Measurements from ENCODE around the gene PCDH12. TPM values are rescaled to one million over a fixed set of nuclear protein-coding genes. Genes with fewer than 3 reads are reported as not detected.

The PCDH12 gene
- total RNA-seq, 1 experiment from 2014 or later = not detected

- DNase-seq (ENCODE audit: low read depth, low spot score) = peak; percentile 89
- in situ Hi-C loops (cut with HindIII; ENCODE audit: low pct_unique_long_range_greater_than_20kb, low sequenced_read_pairs) = no loop called here
Measured at GRCh38 chr5:141969783-141970771, 12.1 kb upstream of the PCDH12 start.

DNA sequence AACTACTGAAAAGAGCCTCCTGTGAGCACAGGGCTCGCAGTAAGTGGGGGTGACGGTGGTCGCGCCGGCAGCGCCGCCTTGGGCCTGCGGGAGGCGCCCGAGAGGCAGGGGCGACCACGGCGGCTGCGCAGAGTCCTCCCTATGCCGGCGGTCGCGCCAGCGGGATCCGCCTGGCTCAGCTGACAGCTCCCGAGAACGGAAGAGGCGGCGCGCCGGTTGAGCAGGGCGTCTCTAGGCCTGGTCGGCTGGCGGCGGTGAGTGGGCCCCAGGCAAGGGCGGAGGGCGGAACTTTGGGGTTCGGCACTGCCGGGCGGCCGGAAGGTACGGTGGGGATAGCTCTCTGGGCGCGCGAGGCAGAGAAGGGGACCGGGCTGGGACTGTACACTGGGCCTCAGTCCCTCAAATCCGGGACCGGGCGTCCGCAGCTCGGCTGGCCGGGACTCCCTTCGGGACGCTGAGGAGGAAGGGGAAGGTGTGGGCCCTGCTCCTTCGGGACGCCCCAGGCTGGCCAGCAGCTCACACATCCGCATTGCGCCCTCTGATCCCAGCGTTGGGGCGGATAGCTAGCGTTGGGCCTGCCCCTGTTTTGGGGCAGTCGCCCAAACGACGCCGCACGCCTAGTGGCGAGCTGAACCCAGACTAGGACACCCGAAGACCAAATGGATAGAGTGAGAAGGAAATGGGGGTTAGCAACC, 11.1 kb upstream of the PCDH12 start, which contains the start of gene RNF14:
TSS of gene RNF14 (plus strand) at position 192 of the 695 bp plus-strand sequence. CDS start 4,484 bp downstream, outside the sequence.
- peak; percentile 93 for DNase-seq (ENCODE audit: low read depth, low spot score)
- in situ Hi-C loops (cut with HindIII; ENCODE audit: low pct_unique_long_range_greater_than_20kb, low sequenced_read_pairs) = no loop called here

- DNase-seq (ENCODE audit: low read depth, low spot score) = no peak
- in situ Hi-C loops (cut with HindIII; ENCODE audit: low pct_unique_long_range_greater_than_20kb, low sequenced_read_pairs) = no loop called here
Measured at GRCh38 chr5:141966963-141967333, 8.9 kb upstream of the PCDH12 start.

- DNase-seq (ENCODE audit: low read depth, low spot score) = no peak
- in situ Hi-C loops (cut with HindIII; ENCODE audit: low pct_unique_long_range_greater_than_20kb, low sequenced_read_pairs) = no loop called here
Measured at GRCh38 chr5:141966275-141966962, 8.4 kb upstream of the PCDH12 start.

DNA sequence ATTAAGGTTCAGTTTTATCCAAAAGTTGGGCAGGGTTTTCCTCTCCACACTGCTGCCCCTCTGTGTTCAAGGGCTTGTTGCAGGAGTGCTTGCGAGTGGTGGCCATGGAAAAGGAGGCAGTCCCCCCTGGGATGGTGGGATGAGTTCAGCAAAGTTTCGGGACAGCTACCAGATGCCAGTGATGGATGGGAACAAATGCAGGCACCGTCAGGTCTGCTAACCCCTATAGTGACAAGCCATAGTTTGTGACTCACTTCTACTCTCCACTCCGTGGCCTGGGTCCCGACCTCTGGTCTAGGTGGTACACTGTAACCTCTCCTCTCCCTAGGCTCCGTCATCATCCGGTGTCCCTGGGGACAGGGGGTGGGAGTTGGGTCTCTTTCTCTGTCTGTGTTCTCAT, 7.1 kb upstream of the PCDH12 start:
- in situ Hi-C loops (cut with HindIII; ENCODE audit: low pct_unique_long_range_greater_than_20kb, low sequenced_read_pairs) = no loop called here
- DNase-seq (ENCODE audit: low read depth, low spot score) = no peak

- in situ Hi-C loops (cut with HindIII; ENCODE audit: low pct_unique_long_range_greater_than_20kb, low sequenced_read_pairs) = no loop called here
- no peak for DNase-seq (ENCODE audit: low read depth, low spot score)
Measured at GRCh38 chr5:141963701-141964100, 5.7 kb upstream of the PCDH12 start.

DNA sequence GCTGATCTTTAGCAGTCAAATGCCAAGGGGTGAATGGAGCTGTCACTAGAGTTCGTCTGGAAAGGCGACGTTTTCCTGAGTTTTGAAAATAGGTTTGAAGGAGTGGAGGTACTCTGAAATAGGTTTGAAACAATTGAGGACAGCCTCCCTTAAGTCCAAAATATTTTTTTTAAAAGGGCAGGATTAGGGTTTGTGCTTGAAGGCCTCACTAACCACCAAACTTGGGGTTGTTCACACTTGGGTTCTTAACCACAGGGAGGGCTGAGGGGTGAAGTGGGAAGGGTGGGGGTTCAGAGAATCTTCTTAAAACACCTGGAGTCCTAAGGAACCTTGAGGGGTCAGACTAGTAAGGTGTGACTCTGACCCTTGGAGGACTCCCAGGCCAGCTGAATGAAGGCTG, 3.5 kb upstream of the PCDH12 start:
- in situ Hi-C loops (cut with HindIII; ENCODE audit: low pct_unique_long_range_greater_than_20kb, low sequenced_read_pairs) = no loop called here

GRCh38 chr5:141960449-141961323, 2.7 kb upstream of the PCDH12 start:
- peak; percentile 91 for DNase-seq (ENCODE audit: low read depth, low spot score)
- in situ Hi-C loops (cut with HindIII; ENCODE audit: low pct_unique_long_range_greater_than_20kb, low sequenced_read_pairs) = no loop called here

More for the DNA sequence above, 3.5 kb upstream of the PCDH12 start:
- no peak for DNase-seq (ENCODE audit: low read depth, low spot score)

DNA sequence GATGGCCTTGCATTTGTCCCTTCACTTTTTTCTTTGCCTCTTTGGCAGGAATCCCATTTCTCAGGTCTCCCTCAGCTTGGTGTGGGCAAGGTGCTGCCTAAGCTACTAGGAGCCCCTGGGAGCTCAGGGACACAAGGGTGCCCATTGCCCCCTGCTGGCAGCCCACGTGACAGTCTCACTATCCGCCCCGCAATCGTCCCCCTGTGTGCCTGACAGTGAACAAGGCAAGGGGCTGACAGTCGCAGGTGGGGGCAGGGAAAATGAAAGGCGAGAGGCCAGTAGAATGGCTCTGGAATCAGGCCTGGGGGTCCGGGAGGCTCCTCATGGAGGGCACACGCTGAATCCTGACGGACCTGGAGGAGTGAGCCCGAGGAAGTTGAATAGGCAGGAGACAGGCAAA, 2.0 kb upstream of the PCDH12 start:
- DNase-seq (ENCODE audit: low read depth, low spot score) = peak; percentile 32
- in situ Hi-C loops (cut with HindIII; ENCODE audit: low pct_unique_long_range_greater_than_20kb, low sequenced_read_pairs) = no loop called here

GRCh38 chr5:141958546-141959172, 657 bp upstream of the PCDH12 start:
- in situ Hi-C loops (cut with HindIII; ENCODE audit: low pct_unique_long_range_greater_than_20kb, low sequenced_read_pairs) = no loop called here
- DNase-seq (ENCODE audit: low read depth, low spot score) = no peak

DNA sequence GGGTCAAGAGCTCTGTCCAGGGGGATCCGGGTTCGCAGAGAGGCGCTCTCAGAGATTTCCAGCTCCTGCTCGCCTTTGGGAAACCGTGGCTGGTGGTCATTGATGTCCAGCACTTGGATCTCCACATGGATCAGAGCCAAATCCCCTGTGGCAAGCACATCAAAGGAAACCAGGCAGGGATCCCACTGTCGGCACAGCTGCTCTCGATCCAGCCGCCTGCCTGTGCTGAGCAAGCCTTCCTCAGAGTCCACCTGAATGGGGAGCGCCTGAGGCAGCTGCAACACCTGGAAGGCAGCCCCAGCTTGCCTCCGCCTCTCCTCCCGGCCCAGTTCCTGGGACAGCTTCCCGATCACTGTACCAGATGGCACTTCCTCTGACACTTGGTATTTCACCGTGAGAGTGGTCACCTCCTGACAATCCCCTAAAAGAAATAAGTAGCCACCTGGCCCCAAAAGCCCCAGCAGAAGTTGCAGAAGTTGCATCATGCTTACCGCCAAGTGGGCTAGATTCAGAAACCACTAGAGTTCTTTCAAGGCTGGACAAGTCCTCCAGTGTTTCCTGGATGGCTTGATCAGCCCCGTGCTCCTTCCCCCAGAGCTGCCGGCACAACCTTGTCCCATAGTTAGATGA, 520 bp downstream of the PCDH12 start:
- in situ Hi-C loops (cut with HindIII; ENCODE audit: low pct_unique_long_range_greater_than_20kb, low sequenced_read_pairs) = no loop called here
- no peak for DNase-seq (ENCODE audit: low read depth, low spot score)

DNA sequence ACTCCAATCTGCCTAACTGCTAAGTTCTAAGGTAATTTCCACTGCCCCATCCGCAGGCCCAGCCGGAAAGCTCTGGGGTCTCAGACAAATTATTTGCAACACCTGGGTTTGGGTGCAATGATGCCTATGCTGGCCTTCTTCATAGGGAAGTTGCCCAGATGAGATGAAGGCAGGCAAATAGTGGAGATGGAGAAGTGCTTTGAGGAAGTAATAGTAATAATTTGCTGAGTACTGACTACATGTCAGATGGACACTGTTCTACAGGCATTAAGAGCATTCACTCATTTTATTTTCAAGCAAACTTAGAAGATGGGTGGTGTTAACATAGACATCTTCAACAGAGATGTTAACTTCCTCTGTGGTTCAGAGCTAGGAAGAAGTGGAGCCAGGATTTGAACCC, 3.8 kb downstream of the PCDH12 start:
- in situ Hi-C loops (cut with HindIII; ENCODE audit: low pct_unique_long_range_greater_than_20kb, low sequenced_read_pairs) = no loop called here
- DNase-seq (ENCODE audit: low read depth, low spot score) = no peak

GRCh38 chr5:141952020-141952419, 6.0 kb downstream of the PCDH12 start:
- in situ Hi-C loops (cut with HindIII; ENCODE audit: low pct_unique_long_range_greater_than_20kb, low sequenced_read_pairs) = no loop called here
- no peak for DNase-seq (ENCODE audit: low read depth, low spot score)

- DNase-seq (ENCODE audit: low read depth, low spot score) = peak; percentile 51
- in situ Hi-C loops (cut with HindIII; ENCODE audit: low pct_unique_long_range_greater_than_20kb, low sequenced_read_pairs) = no loop called here
Measured at GRCh38 chr5:141951332-141951781, 6.6 kb downstream of the PCDH12 start.

GRCh38 chr5:141950207-141951005, 7.6 kb downstream of the PCDH12 start:
- in situ Hi-C loops (cut with HindIII; ENCODE audit: low pct_unique_long_range_greater_than_20kb, low sequenced_read_pairs) = no loop called here
- no peak for DNase-seq (ENCODE audit: low read depth, low spot score)

DNA sequence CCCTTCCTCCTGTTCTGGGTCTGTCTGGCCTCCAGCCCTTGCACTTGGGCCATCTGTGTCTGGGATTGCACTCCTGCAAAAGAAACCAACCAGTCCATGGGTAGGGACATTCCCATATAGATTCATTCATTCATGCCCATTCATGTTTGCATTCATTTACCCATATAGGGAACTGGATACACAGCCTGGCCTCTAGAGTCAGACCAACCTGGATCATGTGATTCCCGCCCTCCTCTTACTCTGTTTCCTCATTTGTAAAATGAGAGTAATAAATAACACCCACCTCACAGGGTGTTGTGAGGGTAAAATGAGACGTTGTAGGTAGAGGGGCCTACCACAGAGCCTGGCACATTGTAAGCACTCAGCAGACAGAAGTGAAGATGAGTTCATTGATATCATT, 8.5 kb downstream of the PCDH12 start:
- no peak for DNase-seq (ENCODE audit: low read depth, low spot score)
- in situ Hi-C loops (cut with HindIII; ENCODE audit: low pct_unique_long_range_greater_than_20kb, low sequenced_read_pairs) = no loop called here
